K562 (cell line): ENCODE results near the gene CD164. TPM values are rescaled to one million over a fixed set of nuclear protein-coding genes. Genes with fewer than 3 reads are reported as not detected.

Experiments
- ARHGAP35 ChIP-seq: fragments of 450-650 bp; IDR thresholded peaks from 2 replicates; pipeline ENCODE4 v1.6.1; 2018; ENCODE audit not compliant: partially characterized antibody
- CREB3L1 ChIP-seq: fragments of 450-650 bp; IDR thresholded peaks from 2 replicates; pipeline ENCODE4 v1.6.1; 2014; ENCODE audit warnings: low read depth, mild to moderate bottlenecking, moderate library complexity, borderline replicate concordance
- EGR1 ChIP-seq: fragments of 450-650 bp; conservative IDR thresholded peaks from 2 replicates; pipeline ENCODE4 v1.6.1; 2017; ENCODE audit warnings: mild to moderate bottlenecking
- FOXA3 ChIP-seq, 2 experiments: fragments of 450-650 bp in 1 of 2; sonication (generic) in 1 of 2; formaldehyde crosslinking; IDR thresholded peaks in 1 of 2; conservative IDR thresholded peaks in 1 of 2; 2 replicates each; pipeline versions ENCODE4 v1.4.0 to v1.8.0; 2020 to 2022; ENCODE audit warnings: mild to moderate bottlenecking in 2 of 2, missing genetic modification reagents in 1 of 2
- IRF2 ChIP-seq: sonication (generic); formaldehyde crosslinking; IDR thresholded peaks from 2 replicates; pipeline ENCODE4 v1.8.1; 2022; ENCODE audit warnings: mild to moderate bottlenecking, missing genetic modification reagents
- MEF2A ChIP-seq: IDR thresholded peaks from 2 replicates; pipeline ENCODE4 v1.6.1; 2011; ENCODE audit warnings: low read depth, mild to moderate bottlenecking, low read length, moderate library complexity; ENCODE audit not compliant: control insufficient read depth
- MTA3 ChIP-seq: fragments of 450-650 bp; formaldehyde crosslinking; IDR thresholded peaks from 2 replicates; pipeline ENCODE4 v1.6.1; 2017; ENCODE audit warnings: mild to moderate bottlenecking, borderline replicate concordance
- RBM14 ChIP-seq: fragments of 200-400 bp; formaldehyde crosslinking; IDR thresholded peaks from 2 replicates; pipeline ENCODE4 v1.6.1; 2018; ENCODE audit warnings: low read depth, mild to moderate bottlenecking, low read length, moderate library complexity, borderline replicate concordance; ENCODE audit not compliant: insufficient read depth
- SMAD1 ChIP-seq: fragments of 150-350 bp; IDR thresholded peaks from 2 replicates; pipeline ENCODE4 v1.6.1; 2014; ENCODE audit warnings: low read length, low read depth; ENCODE audit not compliant: partially characterized antibody
- TRIM28 ChIP-seq: fragments of 450-650 bp; IDR thresholded peaks from 2 replicates; pipeline ENCODE4 v1.6.1; 2017
- UBTF ChIP-seq, 2 experiments: IDR thresholded peaks; 2 replicates each; pipeline ENCODE4 v1.6.1; 2012; ENCODE audit warnings: improper control_type of control experiment in 2 of 2, low read depth in 2 of 2, low read length in 2 of 2, borderline replicate concordance in 1 of 2
- XRCC5 ChIP-seq: fragments of 200-400 bp; formaldehyde crosslinking; IDR thresholded peaks from 2 replicates; pipeline ENCODE4 v1.6.1; 2017; ENCODE audit warnings: low read depth, mild to moderate bottlenecking, low read length
- ZEB2 ChIP-seq: fragments of 450-650 bp; IDR thresholded peaks from 2 replicates; pipeline ENCODE4 v1.6.1; 2016
- ZFX ChIP-seq: sonication (generic); formaldehyde crosslinking; IDR thresholded peaks from 2 replicates; pipeline ENCODE4 v1.8.0; 2022; ENCODE audit warnings: mild to moderate bottlenecking, missing genetic modification reagents, moderate library complexity
- ZNF174 ChIP-seq: fragments of 250-450 bp; sonication (Bioruptor Pico); IDR thresholded peaks from 2 replicates; pipeline ENCODE4 v1.4.0; 2020; ENCODE audit warnings: mild to moderate bottlenecking
- ZNF217 ChIP-seq: sonication (generic); formaldehyde crosslinking; IDR thresholded peaks from 2 replicates; pipeline ENCODE4 v1.8.0; 2022; ENCODE audit warnings: mild to moderate bottlenecking, missing genetic modification reagents
- ZNF589 ChIP-seq: fragments of 200-800 bp; sonication (Bioruptor generic); IDR thresholded peaks from 2 replicates; pipeline ENCODE4 v1.6.1; 2016; ENCODE audit warnings: low read depth, missing genetic modification characterization, missing compliant biosample characterization
- ZNF766 ChIP-seq: fragments of 200-800 bp; sonication (Bioruptor generic); conservative IDR thresholded peaks from 2 replicates; pipeline ENCODE4 v1.6.1; 2016; ENCODE audit warnings: missing genetic modification characterization, missing compliant biosample characterization
- polyA plus RNA-seq, 8 experiments: library from polyadenylated mRNA; depleted of rRNA in 4 of 8; stranded (reverse) in 5 of 8; unstranded in 3 of 8; fragments of >200 nt; fragmentation: Nextera tagmentation in 2 of 8; fragmentation: Illumina TruSeq in 1 of 8; extraction: Ambion mirVana in 2 of 8; extraction: Trizol in 1 of 8; gene quantifications; 2 replicates each; pipeline versions ENCODE4 v1.2.1 to v1.2.3, GENCODE V29; 2011 to 2014; ENCODE audit warnings: inconsistent platforms in 1 of 8, missing spikeins in 1 of 8
- total RNA-seq, 7 experiments: library from RNA; depleted of rRNA in 6 of 7; stranded (reverse); fragments of >200 nt in 6 of 7; fragmentation: Illumina TruSeq in 2 of 7; extraction: Trizol in 2 of 7; gene quantifications; 2 replicates each; pipeline versions ENCODE4 v1.2.1 to v1.2.3, GENCODE V29; 2011 to 2021; ENCODE audit warnings: low replicate concordance in 1 of 7
- TF ChIP-seq, protein P1 (sequence below): sonication (generic); formaldehyde crosslinking; IDR thresholded peaks from 2 replicates; pipeline ENCODE4 v1.8.1; 2023; ENCODE audit warnings: missing genetic modification reagents, mild to moderate bottlenecking, borderline replicate concordance

Gene CD164
- total and polyA plus RNA-seq, 9 of the 15 experiments (the other 6 are each of a cell fraction or from before 2014, with no cell fraction given) = 79.5 to 317 (median 165) TPM

DNA sequence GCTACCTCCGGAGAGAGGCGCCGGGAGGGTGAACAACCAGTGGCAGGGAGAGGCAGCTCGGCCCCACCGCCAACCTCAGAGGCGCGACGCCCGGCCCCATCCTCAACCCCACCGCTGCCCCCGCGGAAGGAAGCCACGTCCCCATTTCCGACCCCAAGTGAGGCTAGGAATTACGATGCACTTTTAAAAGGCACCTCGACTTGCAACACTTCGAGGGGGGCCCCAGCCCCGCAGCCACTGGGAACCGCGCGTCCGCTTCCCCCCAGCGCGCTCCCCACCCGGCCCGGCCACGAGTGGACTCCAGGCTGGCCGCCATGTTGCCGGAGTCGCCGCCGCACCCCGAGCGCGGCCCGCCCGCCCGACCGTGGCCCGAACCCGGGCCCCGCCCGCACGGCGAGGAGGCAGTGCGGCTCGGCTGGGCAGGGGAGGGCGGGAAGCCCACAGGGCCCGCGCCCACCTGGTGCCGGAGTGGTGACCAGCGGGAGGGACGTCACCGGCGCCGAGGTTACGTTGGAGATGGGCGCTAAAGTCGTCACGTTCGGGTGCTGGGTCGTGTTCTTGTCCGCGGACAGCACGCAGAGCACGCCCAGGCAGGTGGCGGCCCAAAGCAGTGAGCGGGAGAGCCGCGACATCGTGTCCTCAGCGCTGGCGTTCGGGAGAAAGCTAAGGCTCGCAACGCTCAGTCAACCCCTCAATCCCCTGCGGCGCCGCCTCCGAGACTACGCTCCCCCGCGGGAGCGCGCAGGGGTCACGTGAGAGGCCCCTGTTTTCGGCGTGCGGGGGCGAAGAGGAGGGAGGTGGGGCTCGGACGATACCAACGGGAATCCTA lies at the start of gene CD164 (continued):
- no peak for TF ChIP-seq ARHGAP35
- TF ChIP-seq ZNF217 (CRISPR knock-in tag) = no peak
- 0 out of 2 replicates have a peak, but pooled peaks have one; percentile 25 for TF ChIP-seq RBM14
- TF ChIP-seq, protein P1, sequence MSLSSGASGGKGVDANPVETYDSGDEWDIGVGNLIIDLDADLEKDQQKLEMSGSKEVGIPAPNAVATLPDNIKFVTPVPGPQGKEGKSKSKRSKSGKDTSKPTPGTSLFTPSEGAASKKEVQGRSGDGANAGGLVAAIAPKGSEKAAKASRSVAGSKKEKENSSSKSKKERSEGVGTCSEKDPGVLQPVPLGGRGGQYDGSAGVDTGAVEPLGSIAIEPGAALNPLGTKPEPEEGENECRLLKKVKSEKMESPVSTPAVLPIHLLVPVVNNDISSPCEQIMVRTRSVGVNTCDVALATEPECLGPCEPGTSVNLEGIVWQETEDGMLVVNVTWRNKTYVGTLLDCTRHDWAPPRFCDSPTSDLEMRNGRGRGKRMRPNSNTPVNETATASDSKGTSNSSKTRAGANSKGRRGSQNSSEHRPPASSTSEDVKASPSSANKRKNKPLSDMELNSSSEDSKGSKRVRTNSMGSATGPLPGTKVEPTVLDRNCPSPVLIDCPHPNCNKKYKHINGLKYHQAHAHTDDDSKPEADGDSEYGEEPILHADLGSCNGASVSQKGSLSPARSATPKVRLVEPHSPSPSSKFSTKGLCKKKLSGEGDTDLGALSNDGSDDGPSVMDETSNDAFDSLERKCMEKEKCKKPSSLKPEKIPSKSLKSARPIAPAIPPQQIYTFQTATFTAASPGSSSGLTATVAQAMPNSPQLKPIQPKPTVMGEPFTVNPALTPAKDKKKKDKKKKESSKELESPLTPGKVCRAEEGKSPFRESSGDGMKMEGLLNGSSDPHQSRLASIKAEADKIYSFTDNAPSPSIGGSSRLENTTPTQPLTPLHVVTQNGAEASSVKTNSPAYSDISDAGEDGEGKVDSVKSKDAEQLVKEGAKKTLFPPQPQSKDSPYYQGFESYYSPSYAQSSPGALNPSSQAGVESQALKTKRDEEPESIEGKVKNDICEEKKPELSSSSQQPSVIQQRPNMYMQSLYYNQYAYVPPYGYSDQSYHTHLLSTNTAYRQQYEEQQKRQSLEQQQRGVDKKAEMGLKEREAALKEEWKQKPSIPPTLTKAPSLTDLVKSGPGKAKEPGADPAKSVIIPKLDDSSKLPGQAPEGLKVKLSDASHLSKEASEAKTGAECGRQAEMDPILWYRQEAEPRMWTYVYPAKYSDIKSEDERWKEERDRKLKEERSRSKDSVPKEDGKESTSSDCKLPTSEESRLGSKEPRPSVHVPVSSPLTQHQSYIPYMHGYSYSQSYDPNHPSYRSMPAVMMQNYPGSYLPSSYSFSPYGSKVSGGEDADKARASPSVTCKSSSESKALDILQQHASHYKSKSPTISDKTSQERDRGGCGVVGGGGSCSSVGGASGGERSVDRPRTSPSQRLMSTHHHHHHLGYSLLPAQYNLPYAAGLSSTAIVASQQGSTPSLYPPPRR (CRISPR knock-in tag) = peak; percentile 88; the same call in 1 of the 2 replicates
- peak; percentile 67; the same call in 1 of the 2 replicates for TF ChIP-seq CREB3L1
- TF ChIP-seq FOXA3 (CRISPR knock-in tag; conservative IDR thresholded peaks at IDR 0.05 in 1 of 2, IDR thresholded peaks at IDR 0.05 in 1 of 2) = peak in 1 of 2 experiments; percentile 44; a peak in 1 of 4 replicates
- TF ChIP-seq ZFX (CRISPR knock-in tag) = peak; percentile 67
- TF ChIP-seq UBTF (IDR thresholded peaks at IDR 0.05; ENCODE audit: borderline replicate concordance in 1 of 2, low read depth in 2 of 2, low read length in 2 of 2) = peak; percentile 67 to 88; a peak in 3 of 4 replicates
- TF ChIP-seq ZNF766 (CRISPR knock-in tag) = no peak
- TF ChIP-seq MTA3 = peak; percentile 55; the same call in 1 of the 2 replicates
- TF ChIP-seq ZEB2 = no peak
- no peak for TF ChIP-seq IRF2 (CRISPR knock-in tag)
- no peak for TF ChIP-seq ZNF174 (CRISPR knock-in tag)
- 0 out of 2 replicates have a peak, but pooled peaks have one; percentile 67 for TF ChIP-seq ZNF589
- no peak for TF ChIP-seq XRCC5
- TF ChIP-seq MEF2A = no peak
- peak; percentile 72 for TF ChIP-seq SMAD1
- TF ChIP-seq TRIM28 = no peak
- TF ChIP-seq EGR1 = peak; percentile 96
